ENCODE results near the gene TMEM151A.

GRCh38 chr11:66321606-66322005 is 29.9 kb downstream of the TMEM151A start:
- TF ChIP-seq POLR2A (IDR thresholded peaks at IDR 0.05) (no peak), CTCF (IDR thresholded peaks at IDR 0.05) (no peak), EP300 (IDR thresholded peaks at IDR 0.05) (no peak)

Data from ovary (tissue), 3 donors.